Muscle layer of duodenum (tissue), 2 donors: Measurements from ENCODE around the gene ADGRG2.

ENCODE experiments used
- H3K27ac ChIP-seq: one replicate; pipeline ENCODE4 v1.7.0; 2013; ENCODE audit warnings: mild to moderate bottlenecking, low read length
- H3K27me3 ChIP-seq: one replicate; pipeline ENCODE4 v1.7.0; 2013; ENCODE audit warnings: low read depth, mild to moderate bottlenecking, control low read depth, low read length
- H3K36me3 ChIP-seq, 2 donors: one replicate each; pipeline ENCODE4 v1.7.0; 2013; ENCODE audit warnings: low read length in 2 of 2, control low read depth in 1 of 2, mild to moderate bottlenecking in 1 of 2; ENCODE audit not compliant: insufficient read depth in 2 of 2, control insufficient read depth in 1 of 2
- H3K4me1 ChIP-seq, 2 donors: one replicate each; pipeline ENCODE4 v1.7.0; 2013; ENCODE audit warnings: low read length in 2 of 2, mild to moderate bottlenecking in 2 of 2, control low read depth in 1 of 2, moderate library complexity in 1 of 2; ENCODE audit not compliant: insufficient read depth in 2 of 2, control insufficient read depth in 1 of 2
- H3K4me3 ChIP-seq, 2 donors: one replicate each; pipeline ENCODE4 v1.7.0; 2013; ENCODE audit warnings: low read length in 2 of 2, low read depth in 1 of 2, mild to moderate bottlenecking in 1 of 2
- H3K9me3 ChIP-seq, 2 donors: one replicate each; pipeline ENCODE4 v1.7.0; 2013; ENCODE audit warnings: low read length in 2 of 2, control low read depth in 1 of 2, mild to moderate bottlenecking in 1 of 2; ENCODE audit not compliant: control insufficient read depth in 1 of 2
- donor health status: healthy.

ADGRG2 gene, protein sequence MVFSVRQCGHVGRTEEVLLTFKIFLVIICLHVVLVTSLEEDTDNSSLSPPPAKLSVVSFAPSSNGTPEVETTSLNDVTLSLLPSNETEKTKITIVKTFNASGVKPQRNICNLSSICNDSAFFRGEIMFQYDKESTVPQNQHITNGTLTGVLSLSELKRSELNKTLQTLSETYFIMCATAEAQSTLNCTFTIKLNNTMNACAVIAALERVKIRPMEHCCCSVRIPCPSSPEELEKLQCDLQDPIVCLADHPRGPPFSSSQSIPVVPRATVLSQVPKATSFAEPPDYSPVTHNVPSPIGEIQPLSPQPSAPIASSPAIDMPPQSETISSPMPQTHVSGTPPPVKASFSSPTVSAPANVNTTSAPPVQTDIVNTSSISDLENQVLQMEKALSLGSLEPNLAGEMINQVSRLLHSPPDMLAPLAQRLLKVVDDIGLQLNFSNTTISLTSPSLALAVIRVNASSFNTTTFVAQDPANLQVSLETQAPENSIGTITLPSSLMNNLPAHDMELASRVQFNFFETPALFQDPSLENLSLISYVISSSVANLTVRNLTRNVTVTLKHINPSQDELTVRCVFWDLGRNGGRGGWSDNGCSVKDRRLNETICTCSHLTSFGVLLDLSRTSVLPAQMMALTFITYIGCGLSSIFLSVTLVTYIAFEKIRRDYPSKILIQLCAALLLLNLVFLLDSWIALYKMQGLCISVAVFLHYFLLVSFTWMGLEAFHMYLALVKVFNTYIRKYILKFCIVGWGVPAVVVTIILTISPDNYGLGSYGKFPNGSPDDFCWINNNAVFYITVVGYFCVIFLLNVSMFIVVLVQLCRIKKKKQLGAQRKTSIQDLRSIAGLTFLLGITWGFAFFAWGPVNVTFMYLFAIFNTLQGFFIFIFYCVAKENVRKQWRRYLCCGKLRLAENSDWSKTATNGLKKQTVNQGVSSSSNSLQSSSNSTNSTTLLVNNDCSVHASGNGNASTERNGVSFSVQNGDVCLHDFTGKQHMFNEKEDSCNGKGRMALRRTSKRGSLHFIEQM

DNA sequence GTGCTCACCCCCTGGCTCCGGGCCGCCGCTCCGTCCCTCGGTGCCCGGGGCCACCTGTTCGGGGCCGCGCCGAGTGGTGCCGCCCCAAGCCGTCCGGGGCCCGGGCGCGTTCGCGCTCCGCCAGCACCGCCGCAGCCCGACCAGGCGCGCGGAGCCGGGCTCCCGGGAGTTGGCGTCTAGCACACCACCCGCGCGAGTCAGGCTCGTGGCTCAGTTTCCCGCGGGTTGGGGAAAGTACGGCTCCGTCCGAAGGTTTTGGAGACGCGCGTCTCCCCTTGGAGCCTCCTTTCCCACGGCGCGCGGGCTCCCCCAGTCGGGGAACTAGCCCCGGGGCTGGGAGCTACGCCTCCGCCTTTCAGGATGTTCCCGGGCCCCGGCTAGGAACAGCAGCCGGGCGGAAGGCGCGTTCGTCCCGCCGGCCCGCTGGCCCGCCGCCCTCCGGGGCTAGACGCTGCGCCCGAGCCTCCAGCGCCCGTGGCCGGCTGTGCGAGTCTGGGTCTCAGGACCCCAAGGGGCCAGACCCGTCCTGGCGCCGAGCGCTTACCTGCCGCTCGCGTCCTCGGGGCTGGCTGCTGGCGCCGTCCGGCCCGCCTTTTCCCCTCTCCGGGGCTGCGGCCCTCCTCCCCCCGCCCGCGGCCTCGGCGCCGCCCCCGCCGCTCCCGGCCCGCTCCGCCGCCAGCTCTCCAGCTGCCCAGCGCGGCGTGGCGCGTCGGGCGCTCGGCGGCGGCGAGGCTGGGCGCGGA, at the start of gene ADGRG2:
Gene ADGRG2 (minus strand): TSS at position 571 of the 743 bp plus-strand sequence. CDS start 53,634 bp downstream, outside the sequence.
- no peak within 1 kb of the TSS for H3K27ac ChIP-seq
- H3K9me3 ChIP-seq, result no peaks in the 10 kb centered on the region
- peak within 1 kb of the TSS in 1 of 2 donors; percentile 51 for H3K4me3 ChIP-seq
- H3K27me3 ChIP-seq, result no peaks in the 10 kb centered on the region
- no peaks in the 10 kb centered on the region for H3K36me3 ChIP-seq
- H3K4me1 ChIP-seq, result no peaks in the 10 kb centered on the region

- Histone ChIP-seq H3K36me3 (no peaks in the 10 kb centered on the region), H3K27me3 (no peaks in the 10 kb centered on the region), H3K27ac (no peak overlapping the region)
These were observed 46.3 kb upstream of the ADGRG2 start for GRCh38 chrX:19168609-19169008.

GRCh38 chrX:19162851-19163250, 40.6 kb upstream of the ADGRG2 start:
- H3K27me3 ChIP-seq, result no peaks in the 10 kb centered on the region
- no peaks in the 10 kb centered on the region for H3K36me3 ChIP-seq
- H3K27ac ChIP-seq, result no peak overlapping the region
- H3K4me3 ChIP-seq, result no peak overlapping the region
- no peaks in the 10 kb centered on the region for H3K4me1 ChIP-seq
- H3K9me3 ChIP-seq, result no peaks in the 10 kb centered on the region

More at GRCh38 chrX:19168609-19169008, 46.3 kb upstream of the ADGRG2 start:
- Histone ChIP-seq H3K4me3 (no peak overlapping the region), H3K4me1 (no peaks in the 10 kb centered on the region), H3K9me3 (no peaks in the 10 kb centered on the region)

DNA sequence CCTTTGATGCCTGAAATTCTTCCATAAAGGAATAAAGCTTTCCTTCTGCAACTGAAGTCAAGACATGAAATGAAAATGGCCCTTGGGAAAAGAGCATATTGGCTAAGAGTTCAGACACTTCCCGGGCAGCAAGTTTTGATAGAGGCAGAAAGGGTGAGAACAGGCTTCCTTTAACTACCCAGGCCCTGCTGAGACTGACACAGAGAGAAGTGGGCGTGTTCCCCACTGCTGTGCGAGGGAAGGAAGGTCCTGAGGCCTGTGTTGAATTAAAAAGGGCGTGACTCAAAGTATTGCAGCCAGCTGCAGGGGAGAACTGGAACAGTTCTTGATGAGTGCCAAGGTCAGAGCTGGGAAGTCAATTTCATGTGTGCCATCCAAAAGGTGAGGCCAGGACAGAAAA, 33.9 kb upstream of the ADGRG2 start:
- Histone ChIP-seq H3K4me3 (no peak overlapping the region), H3K27ac (no peak overlapping the region), H3K4me1 (no peaks in the 10 kb centered on the region), H3K9me3 (no peaks in the 10 kb centered on the region), H3K27me3 (no peaks in the 10 kb centered on the region), H3K36me3 (no peaks in the 10 kb centered on the region)

DNA sequence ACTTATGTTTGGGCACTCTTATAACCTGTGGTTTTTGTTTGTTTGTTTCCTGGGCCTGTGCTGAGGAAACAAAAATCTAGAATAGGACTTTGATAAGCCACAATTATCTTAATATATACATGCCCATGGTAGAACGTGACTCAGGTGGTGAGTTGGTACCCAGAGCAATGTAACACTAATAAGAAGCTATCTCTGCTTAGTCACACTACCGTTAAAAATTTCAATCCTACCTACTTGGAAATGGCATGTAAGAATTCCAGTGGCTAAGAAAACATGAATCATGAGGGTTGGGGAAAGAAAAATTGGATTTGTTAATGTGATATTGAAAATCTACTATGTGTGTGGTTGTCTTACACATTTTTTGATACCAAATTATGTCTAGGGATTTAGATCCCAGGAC, 30.5 kb upstream of the ADGRG2 start:
- Histone ChIP-seq H3K9me3 (no peaks in the 10 kb centered on the region), H3K27me3 (no peaks in the 10 kb centered on the region), H3K4me3 (no peak overlapping the region), H3K4me1 (no peaks in the 10 kb centered on the region), H3K27ac (no peak overlapping the region), H3K36me3 (no peaks in the 10 kb centered on the region)

DNA sequence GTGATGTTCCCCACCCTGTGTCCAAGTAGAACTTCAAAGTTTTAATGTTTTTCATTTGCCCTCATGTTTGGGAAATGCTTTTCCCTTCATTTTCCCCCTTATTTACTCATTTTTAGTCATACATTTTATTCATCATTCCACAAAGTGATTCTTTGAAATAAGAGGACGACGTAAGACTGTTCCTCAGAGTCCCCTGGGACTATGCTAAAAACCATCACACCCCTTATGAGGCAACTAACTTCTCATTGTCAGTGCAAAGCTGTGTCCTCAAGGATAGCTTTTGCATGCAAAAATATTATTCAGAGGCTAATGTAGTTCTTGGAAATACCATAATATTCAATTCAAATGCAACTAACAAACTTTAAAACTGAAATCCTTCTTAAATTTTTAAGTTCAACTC, 14.8 kb upstream of the ADGRG2 start:
- H3K4me3 ChIP-seq, result no peak overlapping the region
- H3K27ac ChIP-seq, result no peak overlapping the region
- H3K27me3 ChIP-seq, result no peaks in the 10 kb centered on the region
- no peaks in the 10 kb centered on the region for H3K9me3 ChIP-seq
- H3K4me1 ChIP-seq, result no peaks in the 10 kb centered on the region
- H3K36me3 ChIP-seq, result no peaks in the 10 kb centered on the region

- no peaks in the 10 kb centered on the region for H3K36me3 ChIP-seq
- H3K9me3 ChIP-seq, result no peaks in the 10 kb centered on the region
- no peak overlapping the region for H3K4me3 ChIP-seq
- no peaks in the 10 kb centered on the region for H3K27me3 ChIP-seq
- no peak overlapping the region for H3K27ac ChIP-seq
- H3K4me1 ChIP-seq, result no peaks in the 10 kb centered on the region
These were observed 11.5 kb upstream of the ADGRG2 start for GRCh38 chrX:19133784-19134183.

GRCh38 chrX:19133231-19133630, 11.0 kb upstream of the ADGRG2 start:
- Histone ChIP-seq H3K27ac (no peak overlapping the region), H3K4me1 (no peaks in the 10 kb centered on the region), H3K4me3 (no peak overlapping the region), H3K9me3 (no peaks in the 10 kb centered on the region), H3K27me3 (no peaks in the 10 kb centered on the region), H3K36me3 (no peaks in the 10 kb centered on the region)

DNA sequence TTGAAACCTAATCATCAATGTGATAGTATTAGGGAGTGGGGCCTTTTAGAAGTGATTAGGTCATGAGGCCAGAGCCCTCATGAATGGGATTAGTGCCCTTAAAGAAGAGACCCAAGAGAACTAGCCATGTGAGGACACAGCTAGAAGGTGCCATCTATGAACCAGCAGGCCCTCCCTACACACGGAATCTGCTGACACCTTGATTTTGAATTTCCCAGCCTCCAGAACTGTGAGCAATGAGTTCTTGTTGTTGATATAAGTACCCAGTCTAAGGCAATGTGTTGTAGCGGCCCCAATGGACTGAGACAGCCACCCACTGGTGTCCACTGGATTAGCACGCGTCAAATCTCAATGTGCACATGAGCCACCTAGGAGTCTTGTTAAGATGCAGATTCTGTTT, 8.4 kb upstream of the ADGRG2 start:
- Histone ChIP-seq H3K4me3 (no peak overlapping the region), H3K4me1 (no peaks in the 10 kb centered on the region), H3K36me3 (no peaks in the 10 kb centered on the region), H3K27ac (no peak overlapping the region), H3K27me3 (no peaks in the 10 kb centered on the region), H3K9me3 (no peaks in the 10 kb centered on the region)

- H3K4me1 ChIP-seq, result no peaks in the 10 kb centered on the region
- no peaks in the 10 kb centered on the region for H3K27me3 ChIP-seq
- H3K4me3 ChIP-seq, result no peak overlapping the region
- H3K36me3 ChIP-seq, result no peaks in the 10 kb centered on the region
- H3K9me3 ChIP-seq, result no peaks in the 10 kb centered on the region
- no peak overlapping the region for H3K27ac ChIP-seq
These were observed 7.4 kb upstream of the ADGRG2 start for GRCh38 chrX:19129694-19130093.
